Pancreas (tissue), 10 donors: Measurements from ENCODE around the gene IL5. TPM values are rescaled to one million over a fixed set of nuclear protein-coding genes. Genes with fewer than 3 reads are reported as not detected.

ENCODE experiments used
- ATAC-seq, 4 donors: fragments of 200-7000 bp; cut with Tn5 transposase; one replicate each; pipeline versions ENCODE4 v1.8.0 to v1.9.1; 2020; ENCODE audit warnings: mild to moderate bottlenecking in 4 of 4, moderate library complexity in 4 of 4
- DNase-seq, 6 donors: peaks; one replicate each; pipeline ENCODE4 v3.0.0-alpha.2; 2020
- FAIRE-seq: peaks from 2 replicates; lab custom pipeline; 2012; peaks lifted over from hg19 to GRCh38; lab: Jason Lieb, UNC
- H3K27ac ChIP-seq, 4 donors: fragments of 200-600 bp; sonication (generic); 1 replicate in 3 of 4; 2 replicates in 1 of 4; pipeline versions ENCODE4 v1.5.0 to v1.8.0; 2020
- H3K27me3 ChIP-seq, 4 donors: fragments of 200-600 bp; one replicate each; pipeline ENCODE4 v1.8.0; 2021
- H3K36me3 ChIP-seq, 3 donors: fragments of 200-600 bp; sonication (generic) in 1 of 3; one replicate each; pipeline versions ENCODE4 v1.5.0 to v1.8.0; 2020 to 2021
- H3K4me1 ChIP-seq, 3 donors: fragments of 200-600 bp; one replicate each; pipeline ENCODE4 v1.8.0; 2021
- H3K4me3 ChIP-seq, 4 donors: fragments of 200-600 bp; sonication (generic) in 2 of 4; one replicate each; pipeline versions ENCODE4 v1.5.0 to v1.8.0; 2020 to 2021
- H3K9me3 ChIP-seq, 4 donors: fragments of 200-600 bp; one replicate each; pipeline ENCODE4 v1.8.0; 2021
- WGBS, 2 donors: extraction: QIAGEN DNeasy Blood & Tissue Kit; methylation state at CpG; one replicate each; pipeline ENCODE4 v1.1.7; 2013; 5-methylcytosine and 5-hydroxymethylcytosine counted together
- intact Hi-C, 3 donors: fragments of 100-400 bp; cut with DNase I; formaldehyde crosslinking; loops; one replicate each; pipeline versions ENCODE4 v1.11.1 to v1.14.2; 2022
- polyA plus RNA-seq, 2 donors: library from polyadenylated mRNA; stranded (reverse); fragments of 200-250 nt; gene quantifications; one replicate each; pipeline ENCODE4 v1.2.3, GENCODE V29; 2013
- total RNA-seq, 6 donors: library from RNA; stranded (reverse); fragmentation: NEBNext Ultra II Directional in 4 of 6; extraction: Animal tissue kit (Norgen Biotek cat#: 25700) in 4 of 6; gene quantifications; one replicate each; pipeline versions ENCODE4 v1.2.1 to v1.2.4, GENCODE V29; 2021 to 2023
- TF ChIP-seq, protein P1 (sequence below), 4 donors: fragments of 200-600 bp; sonication (generic) in 3 of 4; IDR thresholded peaks; one replicate each; pipeline versions ENCODE4 v1.5.0 to v1.8.0; 2021; ENCODE audit warnings: antibody characterized with exemption in 4 of 4
- donor health status: healthy with polysubstance abuse.
- donor health status: DM: no; HTN: no; CAD: no; lungs with moderate emphysema.
- donor health status: DM: no; HTN: no; CAD: no.
- donor health status: control.
- donor health status: control.
- donor health status: Bipolar disorder and iron deficiency.
- donor health status: DM: yes; HTN: yes; CAD: no.
- donor health status: DM: no; HTN: no; CAD: no.
- donor health status: DM: no; HTN: no; CAD: no.
- donor health status: DM: yes; HTN: yes; CAD: no.

IL5 gene
- total and polyA plus RNA-seq, 8 donors = not detected

DNA sequence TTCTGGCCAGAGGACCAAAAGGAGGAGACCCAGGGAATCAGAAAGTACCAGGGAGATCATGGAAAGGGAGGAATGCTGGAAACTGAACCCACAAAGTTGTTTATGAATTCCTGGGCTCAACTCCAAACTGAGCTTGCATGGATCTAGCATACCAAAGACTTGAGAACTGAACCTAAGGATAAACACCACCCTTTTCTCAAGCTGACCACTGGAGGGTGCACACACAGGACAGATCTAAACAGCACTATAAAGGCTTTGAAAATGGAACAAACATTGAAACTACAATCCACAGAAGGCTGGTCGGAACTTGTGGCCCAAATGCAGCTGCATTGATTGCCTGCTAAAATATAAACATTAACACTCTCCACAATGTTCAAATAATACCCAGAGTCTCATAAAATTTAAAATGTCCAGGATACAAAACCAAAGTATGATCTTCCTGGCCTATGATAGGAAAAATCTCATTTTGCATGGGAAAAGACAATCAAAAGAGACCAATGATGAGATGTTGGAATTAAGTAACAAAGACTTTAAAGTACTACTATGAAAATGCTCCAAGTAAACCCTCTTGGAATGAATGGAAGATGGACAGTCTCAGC, 37.1 kb downstream of the IL5 start:
- no peak for FAIRE-seq
- intact Hi-C loops = loop anchor here in 1 of 3 donors (10.0 kb wide), 1 partner anchor 121 kb away; no protein-coding TSS in a partner anchor

DNA sequence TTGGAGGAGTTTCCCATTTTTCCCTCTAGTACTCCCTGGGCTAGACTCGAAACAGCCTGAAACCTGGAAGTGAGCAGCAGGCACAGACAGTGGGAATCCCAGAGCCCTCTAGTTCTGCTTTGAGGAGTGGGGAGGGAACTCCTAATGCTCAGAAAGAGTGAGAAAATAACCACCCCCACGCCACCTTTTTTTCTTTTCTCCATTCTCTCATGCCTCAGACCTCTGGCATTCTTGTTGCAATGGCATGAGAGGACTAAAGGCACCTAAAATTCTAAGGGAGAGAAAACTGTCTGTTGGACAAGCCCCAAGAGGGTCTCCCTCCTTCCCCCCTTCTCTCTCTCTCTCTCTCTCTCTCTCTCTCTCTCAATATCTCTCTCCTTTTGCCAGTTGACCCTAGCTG, 37.7 kb downstream of the IL5 start:
- Histone ChIP-seq H3K36me3 (no peaks in the 10 kb centered on the region), H3K9me3 (peaks cover 0 to 4% (median 0%) of the 10 kb centered on the region in 4 donors), H3K4me3 (no peak overlapping the region), H3K27ac (no peak overlapping the region), H3K27me3 (no peaks in the 10 kb centered on the region), H3K4me1 (peaks cover 15 to 23% (median 19%) of the 10 kb centered on the region in 3 donors)
- intact Hi-C loops = loop anchor here in 1 of 3 donors (10.0 kb wide), 1 partner anchor 121 kb away; no protein-coding TSS in a partner anchor
- ATAC-seq (no peak), FAIRE-seq (no peak), DNase-seq (no peak)
- TF ChIP-seq, protein P1, sequence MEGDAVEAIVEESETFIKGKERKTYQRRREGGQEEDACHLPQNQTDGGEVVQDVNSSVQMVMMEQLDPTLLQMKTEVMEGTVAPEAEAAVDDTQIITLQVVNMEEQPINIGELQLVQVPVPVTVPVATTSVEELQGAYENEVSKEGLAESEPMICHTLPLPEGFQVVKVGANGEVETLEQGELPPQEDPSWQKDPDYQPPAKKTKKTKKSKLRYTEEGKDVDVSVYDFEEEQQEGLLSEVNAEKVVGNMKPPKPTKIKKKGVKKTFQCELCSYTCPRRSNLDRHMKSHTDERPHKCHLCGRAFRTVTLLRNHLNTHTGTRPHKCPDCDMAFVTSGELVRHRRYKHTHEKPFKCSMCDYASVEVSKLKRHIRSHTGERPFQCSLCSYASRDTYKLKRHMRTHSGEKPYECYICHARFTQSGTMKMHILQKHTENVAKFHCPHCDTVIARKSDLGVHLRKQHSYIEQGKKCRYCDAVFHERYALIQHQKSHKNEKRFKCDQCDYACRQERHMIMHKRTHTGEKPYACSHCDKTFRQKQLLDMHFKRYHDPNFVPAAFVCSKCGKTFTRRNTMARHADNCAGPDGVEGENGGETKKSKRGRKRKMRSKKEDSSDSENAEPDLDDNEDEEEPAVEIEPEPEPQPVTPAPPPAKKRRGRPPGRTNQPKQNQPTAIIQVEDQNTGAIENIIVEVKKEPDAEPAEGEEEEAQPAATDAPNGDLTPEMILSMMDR (IDR thresholded peaks at IDR 0.05) = no peak
- 80 to 88% methylated on average over 2 of the region's 2 CpGs for WGBS, 2 donors

More for the DNA sequence above, 37.1 kb downstream of the IL5 start:
- H3K9me3 ChIP-seq = peaks cover 0 to 4% (median 0%) of the 10 kb centered on the region in 4 donors
- no peak overlapping the region for H3K4me3 ChIP-seq
- no peaks in the 10 kb centered on the region for H3K27me3 ChIP-seq
- 47 to 71% methylated on average over 1 of the region's 1 CpG for WGBS, 2 donors
- peak in 3 of 4 donors; percentile 33 to 54 (median 52) for ATAC-seq
- no peak overlapping the region for H3K27ac ChIP-seq
- DNase-seq = no peak
- H3K4me1 ChIP-seq = peaks cover 14 to 17% (median 14%) of the 10 kb centered on the region in 3 donors
- H3K36me3 ChIP-seq = no peaks in the 10 kb centered on the region
- TF ChIP-seq, protein P1 (IDR thresholded peaks at IDR 0.05) = peak in 3 of 4 donors; percentile 13 to 23 (median 14)

DNA sequence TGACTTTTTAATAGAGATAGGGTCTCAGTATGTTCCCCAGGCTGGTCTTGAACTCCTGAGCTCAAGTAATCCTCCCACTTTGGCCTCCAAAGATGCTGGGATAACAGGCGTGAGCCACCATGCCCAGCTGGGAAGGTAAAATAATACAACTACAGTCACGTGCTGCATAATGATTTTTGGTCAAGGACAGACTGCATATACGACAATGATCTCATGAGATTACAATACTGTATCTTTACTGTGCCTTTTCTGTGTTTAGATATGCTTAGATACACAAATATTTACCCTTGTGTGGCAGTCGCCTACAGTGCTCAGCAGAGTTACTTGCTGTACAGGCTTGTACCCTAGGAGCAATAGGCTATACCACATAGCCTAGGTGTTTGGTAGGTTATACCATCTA, 38.6 kb downstream of the IL5 start:
- Histone ChIP-seq H3K36me3 (no peaks in the 10 kb centered on the region), H3K4me3 (no peak overlapping the region), H3K27me3 (no peaks in the 10 kb centered on the region), H3K27ac (no peak overlapping the region), H3K9me3 (no peaks in the 10 kb centered on the region), H3K4me1 (peaks cover 15 to 28% (median 24%) of the 10 kb centered on the region in 3 donors)
- ATAC-seq (peak in 2 of 4 donors; percentile 3 to 8), DNase-seq (no peak), FAIRE-seq (no peak)
- TF ChIP-seq, protein P1 (IDR thresholded peaks at IDR 0.05) = no peak
- intact Hi-C loops = loop anchor here in 1 of 3 donors (10.0 kb wide), 1 partner anchor 120 kb away; no protein-coding TSS in a partner anchor
- WGBS, 2 donors = 29 to 33% methylated on average over 4 of the region's 4 CpGs

DNA sequence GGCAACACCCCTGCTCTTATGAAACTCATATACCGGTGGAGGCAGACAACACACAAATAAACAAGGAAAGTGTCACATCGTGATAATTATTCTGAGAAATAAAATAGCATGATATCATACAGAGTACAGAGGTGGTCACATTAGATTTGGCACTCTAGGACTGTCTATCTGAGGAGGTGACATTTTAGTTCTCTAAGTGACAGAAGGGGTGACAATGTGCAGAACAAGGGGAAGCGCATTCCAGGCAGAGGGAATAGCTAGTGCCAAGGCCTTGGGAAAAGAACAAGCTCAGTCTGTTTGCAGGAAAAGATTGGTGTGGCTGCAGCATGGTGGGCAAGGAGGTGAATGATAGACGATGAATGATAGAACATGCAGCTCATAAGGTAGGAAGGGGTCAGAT, 40.1 kb downstream of the IL5 start:
- DNase-seq (no peak), FAIRE-seq (no peak), ATAC-seq (no peak)
- no peaks in the 10 kb centered on the region for H3K9me3 ChIP-seq
- no peaks in the 10 kb centered on the region for H3K36me3 ChIP-seq
- 74 to 90% methylated on average over 4 of the region's 4 CpGs for whole genome bisulfite sequencing, 2 donors
- peaks cover 15 to 43% (median 24%) of the 10 kb centered on the region in 3 donors for H3K4me1 ChIP-seq
- no peak overlapping the region for H3K4me3 ChIP-seq
- intact Hi-C loops = loop anchor here in 1 of 3 donors (10.0 kb wide), 1 partner anchor 118 kb away; no protein-coding TSS in a partner anchor
- no peak overlapping the region for H3K27ac ChIP-seq
- TF ChIP-seq, protein P1 (IDR thresholded peaks at IDR 0.05) = no peak
- no peaks in the 10 kb centered on the region for H3K27me3 ChIP-seq
